Central memory CD4-positive, alpha-beta T cell (primary cell): ENCODE results near the gene ATP1B3.
"Not testable (repeated sequence)": the region's sequence is repeated elsewhere in the genome, so short reads cannot be mapped to it uniquely, and the experiment has no call there.

Source experiments
- DNase-seq: peaks from one replicate; pipeline ENCODE4 v3.0.0; 2022

The ATP1B3 gene

GRCh38 chr3:141909408-141909807 is 33.0 kb downstream of the ATP1B3 start:
- DNase-seq, result no peak

- not testable (repeated sequence) for DNase-seq
Observed at GRCh38 chr3:141909986-141910385, 33.5 kb downstream of the ATP1B3 start.

- DNase-seq, result peak; percentile 55
Observed at GRCh38 chr3:141913150-141913811, 36.8 kb downstream of the ATP1B3 start.

- no peak for DNase-seq
Observed at GRCh38 chr3:141914311-141914710, 37.9 kb downstream of the ATP1B3 start.

- no peak for DNase-seq
Observed at GRCh38 chr3:141915016-141915415, 38.6 kb downstream of the ATP1B3 start.

- DNase-seq, result no peak
Observed at GRCh38 chr3:141915766-141916165, 39.3 kb downstream of the ATP1B3 start.

GRCh38 chr3:141920701-141921100 is 44.3 kb downstream of the ATP1B3 start:
- no peak for DNase-seq

- no peak for DNase-seq
Observed at GRCh38 chr3:141921316-141921715, 44.9 kb downstream of the ATP1B3 start.

GRCh38 chr3:141925677-141926076 is 49.2 kb downstream of the ATP1B3 start:
- not testable (repeated sequence) for DNase-seq

GRCh38 chr3:141926929-141927328 is 50.5 kb downstream of the ATP1B3 start:
- no peak for DNase-seq

GRCh38 chr3:141928631-141929270 is 52.3 kb downstream of the ATP1B3 start:
- no peak for DNase-seq

GRCh38 chr3:141929341-141929995 is 53.0 kb downstream of the ATP1B3 start:
- no peak for DNase-seq

GRCh38 chr3:141930801-141931200 is 54.4 kb downstream of the ATP1B3 start:
- DNase-seq, result no peak

GRCh38 chr3:141933421-141934300 is 57.2 kb downstream of the ATP1B3 start:
- no peak for DNase-seq

- no peak for DNase-seq
Observed at GRCh38 chr3:141934354-141934753, 57.9 kb downstream of the ATP1B3 start.

- DNase-seq, result no peak
Observed at GRCh38 chr3:141938011-141938500, 61.6 kb downstream of the ATP1B3 start.

- no peak for DNase-seq
Observed at GRCh38 chr3:141939759-141940158, 63.3 kb downstream of the ATP1B3 start.

- no peak for DNase-seq
Observed at GRCh38 chr3:141940194-141940776, 63.8 kb downstream of the ATP1B3 start.

- DNase-seq, result no peak
Observed at GRCh38 chr3:141941093-141941492, 64.7 kb downstream of the ATP1B3 start.

- no peak for DNase-seq
Observed at GRCh38 chr3:141942006-141942405, 65.6 kb downstream of the ATP1B3 start.

- DNase-seq, result no peak
Observed at GRCh38 chr3:141945726-141946485, 69.5 kb downstream of the ATP1B3 start.

- DNase-seq, result no peak
Observed at GRCh38 chr3:141949399-141949798, 73.0 kb downstream of the ATP1B3 start.
